ENCODE data around the gene RNU1-4.
"Not testable (repeated sequence)": the region's sequence is repeated elsewhere in the genome, so short reads cannot be mapped to it uniquely, and the experiment has no call there.

- TF ChIP-seq CTCF, POLR2A (IDR thresholded peaks at IDR 0.05): not testable (repeated sequence)
These were observed 32.2 kb downstream of the RNU1-4 start for GRCh38 chr1:16772275-16773204.
